Lower leg skin (tissue), 3 donors: ENCODE results near the gene MIEN1.

Source experiments
- POLR2A ChIP-seq, 2 donors: fragments of 450-650 bp; IDR thresholded peaks; one replicate each; pipeline ENCODE4 v1.6.1; 2016 to 2017; ENCODE audit warnings: antibody characterized with exemption in 2 of 2, mild to moderate bottlenecking in 1 of 2, moderate library complexity in 1 of 2
- TF ChIP-seq, protein P1 (sequence below), 3 donors: fragments of 450-650 bp; IDR thresholded peaks; one replicate each; pipeline ENCODE4 v1.5.1; 2016; ENCODE audit warnings: antibody characterized with exemption in 3 of 3, mild to moderate bottlenecking in 3 of 3, moderate library complexity in 2 of 3

- TF ChIP-seq, protein P1, sequence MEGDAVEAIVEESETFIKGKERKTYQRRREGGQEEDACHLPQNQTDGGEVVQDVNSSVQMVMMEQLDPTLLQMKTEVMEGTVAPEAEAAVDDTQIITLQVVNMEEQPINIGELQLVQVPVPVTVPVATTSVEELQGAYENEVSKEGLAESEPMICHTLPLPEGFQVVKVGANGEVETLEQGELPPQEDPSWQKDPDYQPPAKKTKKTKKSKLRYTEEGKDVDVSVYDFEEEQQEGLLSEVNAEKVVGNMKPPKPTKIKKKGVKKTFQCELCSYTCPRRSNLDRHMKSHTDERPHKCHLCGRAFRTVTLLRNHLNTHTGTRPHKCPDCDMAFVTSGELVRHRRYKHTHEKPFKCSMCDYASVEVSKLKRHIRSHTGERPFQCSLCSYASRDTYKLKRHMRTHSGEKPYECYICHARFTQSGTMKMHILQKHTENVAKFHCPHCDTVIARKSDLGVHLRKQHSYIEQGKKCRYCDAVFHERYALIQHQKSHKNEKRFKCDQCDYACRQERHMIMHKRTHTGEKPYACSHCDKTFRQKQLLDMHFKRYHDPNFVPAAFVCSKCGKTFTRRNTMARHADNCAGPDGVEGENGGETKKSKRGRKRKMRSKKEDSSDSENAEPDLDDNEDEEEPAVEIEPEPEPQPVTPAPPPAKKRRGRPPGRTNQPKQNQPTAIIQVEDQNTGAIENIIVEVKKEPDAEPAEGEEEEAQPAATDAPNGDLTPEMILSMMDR (IDR thresholded peaks at IDR 0.05): no peak
- TF ChIP-seq POLR2A (IDR thresholded peaks at IDR 0.05): no peak
Measured at GRCh38 chr17:39709319-39709997, 20.9 kb downstream of the MIEN1 start.
